OCI-LY1 (cell line): ENCODE results near the gene CWC15.

Experiments
- H2AFZ ChIP-seq: fragments of 200-600 bp; sonication (generic), shearing (Covaris generic); 2 replicates; pipeline ENCODE4 v1.6.0; 2014; ENCODE audit warnings: antibody characterized with exemption, mild to moderate bottlenecking, low read length
- H3F3A ChIP-seq: fragments of 200-600 bp; sonication (generic), shearing (Covaris generic); 2 replicates; pipeline ENCODE4 v1.6.0; 2014; ENCODE audit warnings: mild to moderate bottlenecking, antibody characterized with exemption, low read length, moderate library complexity; ENCODE audit not compliant: insufficient read depth
- H3K27ac ChIP-seq: fragments of 200-600 bp; sonication (generic); 2 replicates; pipeline ENCODE4 v1.5.1; 2014; ENCODE audit warnings: low read length, mixed run types, mild to moderate bottlenecking, low read depth; ENCODE audit not compliant: poor library complexity, severe bottlenecking
- H3K27me3 ChIP-seq: fragments of 200-600 bp; sonication (generic); 2 replicates; pipeline ENCODE4 v1.6.0; 2014; ENCODE audit warnings: antibody characterized with exemption, mild to moderate bottlenecking, low read length, moderate library complexity; ENCODE audit not compliant: insufficient read depth
- H3K36me3 ChIP-seq: fragments of 200-600 bp; sonication (generic); 2 replicates; pipeline ENCODE4 v1.6.1; 2014; ENCODE audit warnings: mild to moderate bottlenecking, antibody characterized with exemption, low read length, moderate library complexity, mixed read lengths; ENCODE audit not compliant: insufficient read depth
- H3K4me1 ChIP-seq: fragments of 200-600 bp; sonication (generic); 2 replicates; pipeline ENCODE4 v1.5.1; 2014; ENCODE audit warnings: mild to moderate bottlenecking, low read length, moderate library complexity; ENCODE audit not compliant: insufficient read depth, severe bottlenecking
- H3K4me2 ChIP-seq: fragments of 200-600 bp; sonication (generic), shearing (Covaris generic); 2 replicates; pipeline ENCODE4 v1.6.1; 2014; ENCODE audit warnings: low read length
- H3K4me3 ChIP-seq: fragments of 200-600 bp; sonication (generic); 2 replicates; pipeline ENCODE4 v1.5.1; 2014; ENCODE audit warnings: low read length, low read depth, mild to moderate bottlenecking, mixed read lengths; ENCODE audit not compliant: poor library complexity, severe bottlenecking
- H3K79me2 ChIP-seq: fragments of 200-600 bp; shearing (Covaris generic); 2 replicates; pipeline ENCODE4 v1.6.1; 2016; ENCODE audit warnings: mixed run types, low read length, mixed read lengths; ENCODE audit not compliant: insufficient read depth
- H3K9ac ChIP-seq: fragments of 200-600 bp; sonication (generic), shearing (Covaris generic); 2 replicates; pipeline ENCODE4 v1.6.1; 2014; ENCODE audit warnings: mild to moderate bottlenecking, low read length, mixed read lengths
- H3K9me2 ChIP-seq: fragments of 200-600 bp; sonication (generic), shearing (Covaris generic); 2 replicates; pipeline ENCODE4 v1.6.1; 2014; ENCODE audit warnings: low read depth, mild to moderate bottlenecking, low read length, mixed read lengths
- H3K9me3 ChIP-seq: fragments of 200-600 bp; shearing (Covaris generic); 2 replicates; pipeline ENCODE4 v1.6.1; 2014; ENCODE audit warnings: low read length, mixed read lengths
- H4K20me1 ChIP-seq: fragments of 200-600 bp; sonication (generic), shearing (Covaris generic); 2 replicates; pipeline ENCODE4 v1.6.0; 2016; ENCODE audit warnings: mild to moderate bottlenecking, low read length; ENCODE audit not compliant: insufficient read depth
- EZH2 ChIP-seq: fragments of 200-600 bp; sonication (generic), shearing (Covaris generic); IDR thresholded peaks from 2 replicates; pipeline ENCODE4 v1.8.0; 2017; ENCODE audit warnings: borderline replicate concordance, mixed run types, mild to moderate bottlenecking, antibody characterized with exemption, low read length, moderate library complexity, mixed read lengths
- TF ChIP-seq, protein P1 (sequence below): fragments of 200-600 bp; sonication (generic), shearing (Covaris generic); IDR thresholded peaks from 2 replicates; pipeline ENCODE4 v1.5.1; 2017; ENCODE audit warnings: mild to moderate bottlenecking, antibody characterized with exemption, low read length, moderate library complexity, mixed read lengths

CWC15 gene

DNA sequence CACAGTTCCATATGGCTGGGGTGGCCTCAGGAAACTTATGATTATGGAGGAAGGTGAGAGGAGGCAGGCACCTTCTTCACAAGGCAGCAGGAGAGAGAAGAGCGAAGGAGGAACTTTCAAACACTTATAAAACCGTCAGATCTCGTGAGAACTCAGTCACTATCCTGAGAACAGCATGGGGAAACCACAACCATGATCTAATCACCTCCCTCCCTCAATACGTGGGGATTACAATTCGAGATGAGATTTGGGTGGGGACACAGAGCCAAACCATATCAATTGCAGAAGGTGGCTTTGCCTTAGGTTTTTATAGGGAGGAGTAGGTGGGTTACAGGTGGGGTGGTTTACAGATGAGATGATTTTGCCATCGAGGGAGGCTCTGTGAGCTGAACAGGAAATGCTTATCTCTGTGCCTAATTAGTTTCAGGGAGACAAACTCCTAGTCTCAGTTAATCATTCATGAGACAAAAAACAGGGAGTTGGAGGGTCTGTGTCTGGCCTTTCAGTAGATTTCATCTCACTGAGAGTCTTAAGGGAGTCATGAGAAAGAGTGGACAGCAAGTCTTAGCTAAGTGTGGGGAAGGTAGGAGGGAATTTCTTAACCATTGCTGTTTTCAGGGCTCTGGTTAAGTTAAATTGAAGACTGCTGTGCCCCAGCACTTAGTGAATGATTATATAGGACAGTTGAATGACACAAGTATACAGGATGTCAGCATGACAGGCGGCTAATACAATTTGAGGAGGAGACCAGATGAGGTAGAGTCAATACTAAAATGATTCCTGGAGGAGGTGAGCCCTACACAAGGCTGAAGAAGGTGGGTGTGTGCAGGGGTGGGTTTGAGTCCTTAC, 47.7 kb downstream of the CWC15 start:
- Histone ChIP-seq H3K4me1 (no peaks in the 10 kb centered on the region), H3K9me2 (no peaks in the 10 kb centered on the region), H3K9me3 (no peaks in the 10 kb centered on the region), H2AFZ (no peak overlapping the region), H3K9ac (no peak overlapping the region), H3K79me2 (no peaks in the 10 kb centered on the region), H3F3A (no peaks in the 10 kb centered on the region), H4K20me1 (no peaks in the 10 kb centered on the region), H3K36me3 (no peaks in the 10 kb centered on the region), H3K27ac (no peak overlapping the region), H3K4me2 (no peak overlapping the region), H3K27me3 (0 out of 2 replicates have a peak, but pooled peaks cover 4% of the 10 kb centered on the region), H3K4me3 (no peak overlapping the region)
- TF ChIP-seq, protein P1, sequence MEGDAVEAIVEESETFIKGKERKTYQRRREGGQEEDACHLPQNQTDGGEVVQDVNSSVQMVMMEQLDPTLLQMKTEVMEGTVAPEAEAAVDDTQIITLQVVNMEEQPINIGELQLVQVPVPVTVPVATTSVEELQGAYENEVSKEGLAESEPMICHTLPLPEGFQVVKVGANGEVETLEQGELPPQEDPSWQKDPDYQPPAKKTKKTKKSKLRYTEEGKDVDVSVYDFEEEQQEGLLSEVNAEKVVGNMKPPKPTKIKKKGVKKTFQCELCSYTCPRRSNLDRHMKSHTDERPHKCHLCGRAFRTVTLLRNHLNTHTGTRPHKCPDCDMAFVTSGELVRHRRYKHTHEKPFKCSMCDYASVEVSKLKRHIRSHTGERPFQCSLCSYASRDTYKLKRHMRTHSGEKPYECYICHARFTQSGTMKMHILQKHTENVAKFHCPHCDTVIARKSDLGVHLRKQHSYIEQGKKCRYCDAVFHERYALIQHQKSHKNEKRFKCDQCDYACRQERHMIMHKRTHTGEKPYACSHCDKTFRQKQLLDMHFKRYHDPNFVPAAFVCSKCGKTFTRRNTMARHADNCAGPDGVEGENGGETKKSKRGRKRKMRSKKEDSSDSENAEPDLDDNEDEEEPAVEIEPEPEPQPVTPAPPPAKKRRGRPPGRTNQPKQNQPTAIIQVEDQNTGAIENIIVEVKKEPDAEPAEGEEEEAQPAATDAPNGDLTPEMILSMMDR = no peak
- TF ChIP-seq EZH2 = no peak

DNA sequence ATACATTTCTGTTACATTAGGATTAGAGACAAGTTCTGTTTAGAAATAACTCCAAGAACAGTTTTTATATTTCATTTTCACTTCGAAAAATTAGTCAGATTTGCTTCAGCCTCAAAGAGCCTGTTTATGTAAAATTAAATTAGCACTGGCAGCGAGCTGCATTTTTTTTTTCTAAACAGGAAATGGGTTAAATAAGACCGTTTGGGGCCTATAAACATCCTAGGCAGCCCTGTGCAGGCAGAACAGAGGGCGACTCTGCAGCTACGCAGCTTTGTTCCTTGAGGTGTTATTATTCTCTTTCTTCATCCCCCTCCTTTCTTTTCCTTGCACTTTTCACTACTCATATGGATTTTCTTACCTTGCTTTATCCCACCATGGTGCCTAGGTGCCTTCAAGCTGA, 48.7 kb downstream of the CWC15 start:
- Histone ChIP-seq H3F3A (no peaks in the 10 kb centered on the region), H4K20me1 (no peaks in the 10 kb centered on the region), H3K27me3 (0 out of 2 replicates have a peak, but pooled peaks cover 4% of the 10 kb centered on the region), H3K9me3 (no peaks in the 10 kb centered on the region), H2AFZ (no peak overlapping the region), H3K9me2 (no peaks in the 10 kb centered on the region), H3K4me3 (no peak overlapping the region), H3K9ac (no peak overlapping the region), H3K79me2 (no peaks in the 10 kb centered on the region), H3K36me3 (no peaks in the 10 kb centered on the region), H3K27ac (no peak overlapping the region), H3K4me2 (no peak overlapping the region), H3K4me1 (no peaks in the 10 kb centered on the region)
- TF ChIP-seq, protein P1 = no peak
- TF ChIP-seq EZH2 = no peak

DNA sequence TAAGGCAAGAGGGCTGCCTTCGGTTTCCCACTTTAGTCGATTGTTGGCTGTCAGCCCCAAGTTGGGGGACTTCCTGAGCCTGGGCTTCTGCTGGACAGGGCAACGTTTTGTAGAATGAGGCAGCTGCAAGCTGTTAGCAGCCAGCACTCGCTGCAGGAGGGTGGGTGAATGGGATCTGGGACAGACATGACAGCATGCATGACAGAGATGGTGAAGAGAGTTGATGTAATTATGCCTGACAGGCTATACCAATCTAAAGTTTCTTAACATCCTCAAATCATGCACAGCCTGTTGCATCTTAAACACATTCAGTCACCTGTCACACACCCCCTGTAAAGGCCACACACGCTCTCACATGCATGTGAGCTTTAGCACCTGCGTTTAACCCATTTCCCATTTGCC, 49.2 kb downstream of the CWC15 start:
- Histone ChIP-seq H3K36me3 (no peaks in the 10 kb centered on the region), H3K4me1 (no peaks in the 10 kb centered on the region), H3K27me3 (0 out of 2 replicates have a peak, but pooled peaks cover 4% of the 10 kb centered on the region), H3K9me3 (no peaks in the 10 kb centered on the region), H3K79me2 (no peaks in the 10 kb centered on the region), H3K9me2 (no peaks in the 10 kb centered on the region), H2AFZ (no peak overlapping the region), H4K20me1 (no peaks in the 10 kb centered on the region), H3F3A (no peaks in the 10 kb centered on the region), H3K27ac (no peak overlapping the region), H3K4me2 (no peak overlapping the region), H3K4me3 (no peak overlapping the region), H3K9ac (no peak overlapping the region)
- TF ChIP-seq, protein P1 = no peak
- no peak for TF ChIP-seq EZH2
